Central memory CD8-positive, alpha-beta T cell (primary cell): Measurements from ENCODE around the gene USE1.
"Not testable (repeated sequence)": the region's sequence is repeated elsewhere in the genome, so short reads cannot be mapped to it uniquely, and the experiment has no call there.

ENCODE experiments used
- ATAC-seq: fragments of 150-1000 bp; cut with Tn5 transposase; replicated peaks from 2 replicates; pipeline ENCODE4 v1.10.0; 2022; ENCODE audit warnings: mild to moderate bottlenecking, moderate FRiP score, moderate number of reproducible peaks; ENCODE audit not compliant: poor library complexity, severe bottlenecking; ENCODE audit errors: extremely low read depth
- DNase-seq, 2 donors: peaks; one replicate each; pipeline ENCODE4 v3.0.0; 2021; ENCODE audit warnings: low spot score in 2 of 2
- H3K27ac Mint-ChIP-seq: one replicate; pipeline ENCODE4 v1.8.0; 2022; ENCODE audit warnings: low read depth, mild to moderate bottlenecking, moderate library complexity, mixed read lengths
- H3K27me3 Mint-ChIP-seq: one replicate; pipeline ENCODE4 v1.8.0; 2022; ENCODE audit warnings: mixed read lengths
- H3K36me3 Mint-ChIP-seq: one replicate; pipeline ENCODE4 v1.8.0; 2022; ENCODE audit warnings: mild to moderate bottlenecking, moderate library complexity, mixed read lengths; ENCODE audit not compliant: insufficient read depth
- H3K4me1 Mint-ChIP-seq: one replicate; pipeline ENCODE4 v1.8.0; 2022; ENCODE audit warnings: mixed read lengths
- H3K4me3 Mint-ChIP-seq: one replicate; pipeline ENCODE4 v1.8.0; 2022; ENCODE audit warnings: mild to moderate bottlenecking, moderate library complexity, mixed read lengths
- H3K9me3 Mint-ChIP-seq: one replicate; pipeline ENCODE4 v1.8.0; 2022; ENCODE audit warnings: mixed read lengths

USE1 gene

GRCh38 chr19:17191736-17192135, 23.4 kb upstream of the USE1 start:
- H3K36me3 Mint-ChIP-seq, result peaks cover 68% of the 10 kb centered on the region
- H3K27ac Mint-ChIP-seq, result not testable (repeated sequence)

GRCh38 chr19:17192751-17193150, 22.4 kb upstream of the USE1 start:
- Mint-ChIP-seq H3K9me3 (no peaks in the 10 kb centered on the region), H3K36me3 (peaks cover 72% of the 10 kb centered on the region), H3K27ac (no peak overlapping the region), H3K27me3 (no peaks in the 10 kb centered on the region), H3K4me3 (no peak overlapping the region), H3K4me1 (no peaks in the 10 kb centered on the region)
- no peak for ATAC-seq
- no peak for DNase-seq

More at GRCh38 chr19:17191736-17192135, 23.4 kb upstream of the USE1 start:
- ATAC-seq, H3K4me1 Mint-ChIP-seq, H3K9me3 Mint-ChIP-seq, H3K4me3 Mint-ChIP-seq, DNase-seq, H3K27me3 Mint-ChIP-seq: not testable (repeated sequence)

GRCh38 chr19:17194608-17195007, 20.5 kb upstream of the USE1 start:
- Mint-ChIP-seq H3K4me1 (no peaks in the 10 kb centered on the region), H3K4me3 (no peak overlapping the region), H3K9me3 (no peaks in the 10 kb centered on the region), H3K27ac (no peak overlapping the region), H3K27me3 (no peaks in the 10 kb centered on the region), H3K36me3 (peaks cover 70% of the 10 kb centered on the region)
- no peak for DNase-seq
- no peak for ATAC-seq

- ATAC-seq, result no peak
- H3K9me3 Mint-ChIP-seq, result no peaks in the 10 kb centered on the region
- H3K36me3 Mint-ChIP-seq, result peaks cover 71% of the 10 kb centered on the region
- H3K4me3 Mint-ChIP-seq, result no peak overlapping the region
- DNase-seq, result no peak
- H3K27me3 Mint-ChIP-seq, result no peaks in the 10 kb centered on the region
- no peaks in the 10 kb centered on the region for H3K4me1 Mint-ChIP-seq
- H3K27ac Mint-ChIP-seq, result no peak overlapping the region
Observed at GRCh38 chr19:17195106-17195505, 20.1 kb upstream of the USE1 start.

GRCh38 chr19:17196610-17197009, 18.5 kb upstream of the USE1 start:
- H3K4me3 Mint-ChIP-seq, result no peak overlapping the region
- H3K36me3 Mint-ChIP-seq, result peaks cover 69% of the 10 kb centered on the region
- no peaks in the 10 kb centered on the region for H3K9me3 Mint-ChIP-seq
- no peak overlapping the region for H3K27ac Mint-ChIP-seq
- no peak for DNase-seq
- no peaks in the 10 kb centered on the region for H3K27me3 Mint-ChIP-seq
- no peak for ATAC-seq
- no peaks in the 10 kb centered on the region for H3K4me1 Mint-ChIP-seq

GRCh38 chr19:17197666-17198065, 17.5 kb upstream of the USE1 start:
- H3K9me3 Mint-ChIP-seq, result no peaks in the 10 kb centered on the region
- ATAC-seq (no peak), DNase-seq (no peak)
- peak overlapping the region; percentile 16 for H3K27ac Mint-ChIP-seq
- no peaks in the 10 kb centered on the region for H3K27me3 Mint-ChIP-seq
- H3K4me3 Mint-ChIP-seq, result no peak overlapping the region
- peaks cover 72% of the 10 kb centered on the region for H3K36me3 Mint-ChIP-seq
- H3K4me1 Mint-ChIP-seq, result no peaks in the 10 kb centered on the region

GRCh38 chr19:17200408-17201079, 14.6 kb upstream of the USE1 start:
- Mint-ChIP-seq H3K4me3 (no peak overlapping the region), H3K27ac (no peak overlapping the region), H3K27me3 (no peaks in the 10 kb centered on the region), H3K36me3 (peaks cover 66% of the 10 kb centered on the region), H3K9me3 (no peaks in the 10 kb centered on the region), H3K4me1 (no peaks in the 10 kb centered on the region)
- ATAC-seq, result no peak
- no peak for DNase-seq

GRCh38 chr19:17202249-17202648, 12.9 kb upstream of the USE1 start:
- no peaks in the 10 kb centered on the region for H3K9me3 Mint-ChIP-seq
- DNase-seq (no peak), ATAC-seq (no peak)
- H3K4me1 Mint-ChIP-seq, result no peaks in the 10 kb centered on the region
- H3K4me3 Mint-ChIP-seq, result no peak overlapping the region
- H3K27ac Mint-ChIP-seq, result no peak overlapping the region
- peaks cover 65% of the 10 kb centered on the region for H3K36me3 Mint-ChIP-seq
- H3K27me3 Mint-ChIP-seq, result no peaks in the 10 kb centered on the region

- ATAC-seq, result no peak
- Mint-ChIP-seq H3K9me3 (no peaks in the 10 kb centered on the region), H3K4me1 (no peaks in the 10 kb centered on the region), H3K27ac (no peak overlapping the region), H3K36me3 (peaks cover 61% of the 10 kb centered on the region), H3K4me3 (no peak overlapping the region), H3K27me3 (no peaks in the 10 kb centered on the region)
- no peak for DNase-seq
Observed at GRCh38 chr19:17202713-17203112, 12.4 kb upstream of the USE1 start.

- H3K27ac Mint-ChIP-seq, result peak overlapping the region; percentile 46
- peaks cover 7% of the 10 kb centered on the region for H3K4me1 Mint-ChIP-seq
- no peaks in the 10 kb centered on the region for H3K27me3 Mint-ChIP-seq
- ATAC-seq (peak; percentile 65), DNase-seq (no peak)
- peaks cover 51% of the 10 kb centered on the region for H3K36me3 Mint-ChIP-seq
- H3K9me3 Mint-ChIP-seq, result no peaks in the 10 kb centered on the region
- H3K4me3 Mint-ChIP-seq, result no peak overlapping the region
Observed at GRCh38 chr19:17205237-17206140, 9.7 kb upstream of the USE1 start.

- peaks cover 7% of the 10 kb centered on the region for H3K4me1 Mint-ChIP-seq
- H3K36me3 Mint-ChIP-seq, result peaks cover 45% of the 10 kb centered on the region
- H3K4me3 Mint-ChIP-seq, result no peak overlapping the region
- no peak for ATAC-seq
- no peak overlapping the region for H3K27ac Mint-ChIP-seq
- H3K27me3 Mint-ChIP-seq, result no peaks in the 10 kb centered on the region
- DNase-seq, result no peak
- H3K9me3 Mint-ChIP-seq, result no peaks in the 10 kb centered on the region
Observed at GRCh38 chr19:17206736-17207581, 8.2 kb upstream of the USE1 start.
